Hippocampal formation (tissue), 2 donors: ENCODE measurements around the gene CLEC16A.

Source experiments
- DNase-seq, 2 donors: peaks; one replicate each; lab custom pipeline; 2025; lab: John Stamatoyannopoulos, UW

Gene CLEC16A

GRCh38 chr16:11082860-11083388, 138.6 kb downstream of the CLEC16A start:
- DNase-seq = no peak

GRCh38 chr16:11084484-11084875, 140.1 kb downstream of the CLEC16A start:
- DNase-seq = no peak

DNA sequence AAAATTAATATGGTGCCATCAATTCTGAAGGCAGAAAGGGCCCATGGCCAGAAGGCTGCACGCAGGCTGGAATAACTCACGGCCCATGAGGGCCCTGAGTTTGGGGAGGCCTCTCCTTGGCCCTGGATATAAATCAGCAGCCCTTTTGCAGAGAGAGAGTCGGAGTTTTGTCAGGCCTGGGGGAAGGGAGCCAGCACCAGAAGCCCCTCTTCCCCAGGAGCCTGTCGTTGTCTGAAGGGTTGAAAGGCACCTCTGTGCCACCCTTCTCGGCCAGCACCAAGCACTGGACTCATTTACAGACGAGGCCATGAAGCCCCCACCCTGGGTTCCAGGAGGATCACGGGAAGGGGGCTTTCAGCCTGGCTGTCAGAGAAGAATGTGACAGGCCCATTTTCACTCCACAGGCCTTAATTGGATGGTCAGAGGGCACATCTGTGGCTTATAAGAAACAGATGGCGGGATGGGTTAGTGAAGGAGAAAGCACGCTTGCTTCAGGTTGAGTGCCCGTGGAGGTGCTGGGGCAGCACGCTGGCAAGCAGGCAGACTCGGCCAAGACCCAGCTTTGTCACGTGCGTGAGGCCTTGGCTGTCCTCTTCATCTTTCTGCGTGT, 140.6 kb downstream of the CLEC16A start:
- DNase-seq = no peak

DNA sequence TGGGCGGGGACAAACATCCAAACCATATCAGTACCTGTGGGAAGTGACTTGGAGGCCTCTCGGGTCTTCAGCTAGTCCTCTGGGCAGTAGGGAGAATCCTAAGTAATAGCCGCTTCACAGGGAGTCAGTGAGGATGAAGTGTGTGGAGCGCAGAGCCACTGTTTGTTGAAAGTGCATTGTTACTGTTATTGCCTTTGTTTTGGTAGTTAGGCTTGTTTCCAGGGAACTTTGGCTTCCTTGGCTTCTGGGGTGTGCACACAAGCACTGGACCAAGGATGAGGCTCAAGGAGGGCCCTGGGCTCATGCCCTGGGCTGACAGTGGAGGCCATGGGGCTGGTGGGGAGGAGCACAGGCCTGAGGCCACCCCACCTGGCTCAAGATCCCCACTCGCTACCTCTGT, 141.6 kb downstream of the CLEC16A start:
- no peak for DNase-seq

DNA sequence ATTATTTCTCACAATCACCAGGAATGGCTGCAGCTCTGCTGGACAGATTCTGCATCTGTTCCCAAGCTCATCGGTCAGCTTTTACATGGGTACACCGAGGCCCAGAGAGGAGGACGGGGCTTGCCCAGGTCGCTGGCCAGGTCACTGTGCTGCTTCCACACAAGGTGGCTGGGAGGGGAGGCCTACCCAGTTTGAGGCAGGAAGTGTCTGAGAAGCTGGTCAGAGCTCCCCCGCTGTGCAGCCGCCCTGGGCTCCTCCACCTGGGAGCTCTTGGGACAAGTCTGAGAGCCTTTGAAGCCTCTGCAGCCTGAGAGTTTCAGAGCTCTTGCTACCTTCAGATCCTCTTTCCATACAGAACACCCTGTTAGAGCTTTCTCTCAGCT, 143.3 kb downstream of the CLEC16A start:
- no peak for DNase-seq

DNA sequence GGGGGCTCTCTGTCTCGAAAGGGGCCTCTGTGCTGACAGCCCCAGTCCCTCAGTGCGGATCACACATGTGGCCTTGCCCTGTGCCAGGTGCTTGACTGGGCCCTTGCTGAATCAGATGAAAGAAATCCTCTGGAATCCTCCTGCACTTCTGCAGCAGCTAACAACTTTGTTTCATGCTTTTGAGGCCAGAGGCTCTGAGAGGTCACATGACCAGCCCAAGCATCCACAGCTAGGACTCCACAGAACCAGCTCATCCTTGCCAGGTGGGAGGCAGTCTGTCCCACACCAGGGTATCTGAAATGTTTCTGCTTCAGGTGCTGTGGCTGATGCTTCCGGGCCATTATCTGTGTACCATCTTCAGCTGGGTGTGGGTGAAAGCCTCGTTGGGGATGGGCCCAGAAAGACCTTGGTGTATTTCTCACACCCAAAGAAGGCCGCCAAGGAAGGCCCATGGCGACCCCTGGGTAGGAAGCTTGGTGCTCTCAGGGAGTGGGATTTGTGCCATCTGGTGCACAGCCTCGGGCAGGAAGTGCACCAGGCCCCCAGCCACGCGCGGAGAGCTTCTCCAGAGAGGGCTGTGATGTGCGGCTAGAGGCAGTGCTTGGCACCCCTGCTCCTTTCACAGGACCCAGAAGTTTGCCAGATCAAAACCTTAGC, 143.8 kb downstream of the CLEC16A start:
- no peak for DNase-seq

DNA sequence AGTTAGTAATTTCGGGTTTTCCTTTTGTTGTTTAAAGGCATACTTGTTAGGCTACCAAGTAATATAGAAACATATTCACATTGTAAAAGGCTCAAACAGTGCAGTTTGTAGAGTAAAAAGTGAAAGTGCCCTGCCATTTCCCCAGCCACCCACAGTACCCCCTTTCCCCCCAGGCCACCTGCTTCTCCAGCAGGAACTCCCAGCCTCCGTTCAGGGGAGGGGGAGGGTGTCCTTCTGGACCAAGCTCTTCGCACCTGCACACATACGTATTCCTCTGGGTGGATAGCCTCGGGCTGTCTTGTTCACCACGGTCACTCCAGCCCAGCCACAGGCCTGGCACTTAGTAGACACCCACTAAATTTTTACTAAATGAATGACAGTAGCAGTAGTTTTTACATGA, 144.5 kb downstream of the CLEC16A start:
- no peak for DNase-seq

- DNase-seq = no peak
Measured at GRCh38 chr16:11089504-11090124, 145.2 kb downstream of the CLEC16A start.

DNA sequence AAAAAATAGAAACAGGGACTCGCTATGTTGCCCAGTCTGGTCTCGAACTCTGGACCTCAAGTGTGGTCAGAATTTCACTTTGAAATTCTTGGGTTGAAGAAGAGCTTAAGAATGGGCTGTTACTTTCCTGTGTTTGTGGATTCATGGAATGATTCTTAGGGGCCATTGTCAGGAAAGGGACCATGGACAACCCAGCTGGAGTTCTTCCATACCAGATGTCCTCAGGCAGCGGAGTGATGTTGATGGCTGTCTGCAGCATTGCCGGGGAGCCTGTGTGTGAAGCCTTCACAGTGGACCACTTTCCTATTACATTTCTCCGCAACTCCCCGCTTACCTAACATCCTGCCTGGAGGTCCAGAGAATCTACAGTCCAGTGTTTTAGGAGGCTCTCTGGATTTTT, 145.9 kb downstream of the CLEC16A start:
- no peak for DNase-seq

GRCh38 chr16:11091021-11091785, 146.8 kb downstream of the CLEC16A start:
- DNase-seq = no peak

- DNase-seq = no peak
Measured at GRCh38 chr16:11092788-11093571, 148.6 kb downstream of the CLEC16A start.

- DNase-seq = no peak
Measured at GRCh38 chr16:11093572-11094074, 149.3 kb downstream of the CLEC16A start.

GRCh38 chr16:11094075-11094856, 149.9 kb downstream of the CLEC16A start:
- DNase-seq = no peak

DNA sequence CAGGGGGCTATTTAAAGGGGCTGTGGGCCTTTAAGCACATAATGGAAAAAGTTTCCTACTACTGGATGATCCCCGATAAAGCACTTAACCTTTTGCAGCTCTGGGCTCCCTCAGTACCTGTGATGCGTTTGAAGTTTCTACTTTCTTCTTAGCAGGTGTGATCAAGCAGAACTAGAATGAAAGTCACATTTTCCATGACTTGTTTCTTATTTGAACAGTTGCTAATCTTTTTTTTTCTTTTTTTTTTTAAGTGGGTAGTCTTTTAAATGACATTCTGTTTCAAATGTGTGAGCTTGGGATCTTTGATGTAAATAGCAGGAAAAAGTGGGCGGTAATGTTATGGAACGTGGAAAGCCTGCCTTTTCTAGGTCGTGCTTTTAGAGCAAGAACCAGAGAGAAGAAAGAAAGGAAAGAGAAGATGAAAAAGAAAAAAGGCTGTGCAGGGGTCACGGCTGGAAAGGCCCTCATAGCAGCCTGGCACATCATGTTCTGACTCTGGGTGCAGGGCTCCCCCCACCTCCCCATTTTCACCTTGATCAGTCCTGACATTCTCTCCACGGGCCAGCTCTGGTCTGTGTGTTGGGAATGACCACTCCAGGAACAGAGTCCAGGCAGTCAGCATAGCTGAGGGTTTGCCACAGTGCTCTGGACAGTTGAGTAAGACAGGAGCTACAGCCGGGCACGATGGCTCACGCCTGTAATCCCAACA, 150.6 kb downstream of the CLEC16A start:
- no peak for DNase-seq

GRCh38 chr16:11095935-11096334, 151.6 kb downstream of the CLEC16A start:
- DNase-seq = no peak

GRCh38 chr16:11097094-11097786, 152.9 kb downstream of the CLEC16A start:
- no peak for DNase-seq

DNA sequence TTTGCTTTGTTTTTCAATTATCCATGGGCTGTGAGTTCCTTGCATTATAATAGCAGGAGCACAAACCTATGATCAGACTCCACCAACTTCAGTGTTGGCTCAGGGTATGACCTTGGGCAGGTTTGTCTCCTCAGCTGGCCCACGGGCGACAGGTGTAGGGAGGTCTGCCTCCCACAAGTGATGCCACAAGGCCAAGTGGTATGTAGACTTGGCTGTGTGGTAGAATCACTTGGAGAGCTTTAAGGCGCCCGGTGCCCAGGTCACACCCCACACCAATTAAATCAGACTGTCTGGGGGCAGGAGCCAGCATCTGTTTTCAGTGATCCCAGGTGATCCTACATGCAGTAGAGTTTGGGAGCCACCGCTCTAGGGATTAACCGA, 153.4 kb downstream of the CLEC16A start:
- DNase-seq = no peak

GRCh38 chr16:11098601-11099390, 154.4 kb downstream of the CLEC16A start:
- DNase-seq = no peak
